A549 (cell line): ENCODE data around the gene ANO8. TPM values are rescaled to one million over a fixed set of nuclear protein-coding genes. Genes with fewer than 3 reads are reported as not detected.

ENCODE experiments used
- ATAC-seq, 2 experiments: fragments of 200-7000 bp in 1 of 2; fragments of >200 bp in 1 of 2; cut with Nextera tagmentation in 1 of 2; cut with Tn5 transposase in 1 of 2; 3 replicates each; pipeline versions ENCODE4 v1.8.0 to v1.9.1; 2018 to 2020; ENCODE audit warnings: mild to moderate bottlenecking in 1 of 2, moderate library complexity in 1 of 2
- CTCF ChIA-PET: fragments of 300-600 bp; sonication (Branson Sonifier 250); formaldehyde crosslinking; extraction: SDS; loops from one replicate; lab custom pipeline; 2021; ENCODE audit warnings: antibody characterized with exemption, inconsistent platforms; lab: Yijun Ruan, JAX
- POLR2A ChIA-PET: fragments of 350-600 bp; formaldehyde crosslinking; extraction: SDS; loops from one replicate; lab custom pipeline; 2021; ENCODE audit warnings: antibody characterized with exemption, inconsistent platforms; lab: Yijun Ruan, JAX
- DNase-seq, 2 experiments: peaks; one replicate each; pipeline versions ENCODE4 v3.0.0 to v3.0.0-alpha.2; 2011 to 2016; ENCODE audit warnings: low read depth in 1 of 2, low spot score in 1 of 2
- FAIRE-seq: peaks from 2 replicates; lab custom pipeline; 2011; peaks lifted over from hg19 to GRCh38; lab: Jason Lieb, UNC
- H3K27ac ChIP-seq, 2 experiments: fragments of >200 bp; sonication (Bioruptor Twin); formaldehyde crosslinking; 3 replicates each; pipeline ENCODE4 v1.5.1; 2016 to 2017
- H3K4me1 ChIP-seq: fragments of >200 bp; sonication (Bioruptor Twin); formaldehyde crosslinking; 3 replicates; pipeline ENCODE4 v1.6.1; 2016
- H3K4me2 ChIP-seq: fragments of >200 bp; sonication (Bioruptor Twin); formaldehyde crosslinking; 3 replicates; pipeline ENCODE4 v1.6.1; 2016
- H3K4me3 ChIP-seq: fragments of >200 bp; sonication (Bioruptor Twin); formaldehyde crosslinking; 3 replicates; pipeline ENCODE4 v1.5.1; 2016
- H3K9me3 ChIP-seq: fragments of >200 bp; sonication (Bioruptor Twin); formaldehyde crosslinking; 3 replicates; pipeline ENCODE4 v1.6.1; 2016
- ATOH8 ChIP-seq: fragments of 250-450 bp; sonication (Bioruptor Pico); IDR thresholded peaks from 2 replicates; pipeline ENCODE4 v1.5.0; 2020; ENCODE audit warnings: low read depth, mild to moderate bottlenecking, moderate library complexity
- BCL3 ChIP-seq: fragments of >200 bp; sonication (Bioruptor Twin); formaldehyde crosslinking; IDR thresholded peaks from 3 replicates; pipeline ENCODE4 v1.6.1; 2016
- CEBPB ChIP-seq, 2 experiments: fragments of >200 bp in 1 of 2; sonication (Bioruptor Twin) in 1 of 2; formaldehyde crosslinking in 1 of 2; IDR thresholded peaks; 2 replicates each; pipeline ENCODE4 v1.6.1; 2012 to 2016
- CHD4 ChIP-seq: fragments of 200-600 bp; sonication (generic); IDR thresholded peaks from 2 replicates; pipeline ENCODE4 v1.6.1; 2016; ENCODE audit warnings: antibody characterized with exemption, mild to moderate bottlenecking, borderline replicate concordance
- CTCF ChIP-seq: fragments of >200 bp; sonication (Bioruptor Twin); formaldehyde crosslinking; IDR thresholded peaks from 3 replicates; pipeline ENCODE4 v1.5.1; 2016
- E2F6 ChIP-seq: IDR thresholded peaks from 2 replicates; pipeline ENCODE4 v1.6.1; 2012; ENCODE audit warnings: low read depth, borderline replicate concordance
- ELK1 ChIP-seq: fragments of 150-350 bp; IDR thresholded peaks from 2 replicates; pipeline ENCODE4 v1.6.1; 2014; ENCODE audit warnings: low read depth, mild to moderate bottlenecking, low read length
- FOSL2 ChIP-seq, 2 experiments: fragments of 450-650 bp in 1 of 2; fragments of >200 bp in 1 of 2; sonication (Bioruptor Twin) in 1 of 2; formaldehyde crosslinking; IDR thresholded peaks; 2 replicates each; pipeline versions ENCODE4 v1.5.0 to v1.6.1; 2016 to 2020; ENCODE audit warnings: mild to moderate bottlenecking in 1 of 2, moderate library complexity in 1 of 2
- HMGXB4 ChIP-seq: fragments of 250-450 bp; sonication (Bioruptor Pico); IDR thresholded peaks from 2 replicates; pipeline ENCODE4 v1.5.0; 2021; ENCODE audit warnings: mild to moderate bottlenecking, moderate library complexity, borderline replicate concordance
- HOXB13 ChIP-seq: fragments of 250-450 bp; sonication (Bioruptor Pico); IDR thresholded peaks from 2 replicates; pipeline ENCODE4 v1.5.0; 2020; ENCODE audit warnings: low read depth, mild to moderate bottlenecking, moderate library complexity
- KDM1A ChIP-seq: fragments of 200-600 bp; sonication (generic); IDR thresholded peaks from 2 replicates; pipeline ENCODE4 v1.6.1; 2016; ENCODE audit warnings: low read depth, mild to moderate bottlenecking
- MAFK ChIP-seq: fragments of 450-650 bp; IDR thresholded peaks from 2 replicates; pipeline ENCODE4 v1.6.1; 2014; ENCODE audit not compliant: partially characterized antibody
- MAX ChIP-seq: IDR thresholded peaks from 2 replicates; pipeline ENCODE4 v1.6.1; 2012
- MYC ChIP-seq: IDR thresholded peaks from 2 replicates; pipeline ENCODE4 v1.6.1; 2012; ENCODE audit warnings: mild to moderate bottlenecking, inconsistent platforms, low read length, improper control_type of control experiment, borderline replicate concordance
- NR3C1 ChIP-seq: fragments of >200 bp; sonication (Bioruptor Twin); formaldehyde crosslinking; IDR thresholded peaks from 3 replicates; pipeline ENCODE4 v1.6.1; 2017
- REST ChIP-seq: fragments of 200-600 bp; sonication (generic); IDR thresholded peaks from 2 replicates; pipeline ENCODE4 v1.6.1; 2016; ENCODE audit warnings: antibody characterized with exemption, mild to moderate bottlenecking, moderate library complexity
- RFX5 ChIP-seq: fragments of 450-650 bp; IDR thresholded peaks from 2 replicates; pipeline ENCODE4 v1.7.1; 2014; ENCODE audit warnings: antibody characterized with exemption, mild to moderate bottlenecking, moderate library complexity
- SMC3 ChIP-seq: fragments of >200 bp; sonication (Bioruptor Twin); formaldehyde crosslinking; IDR thresholded peaks from 3 replicates; pipeline ENCODE4 v1.6.1; 2018; ENCODE audit warnings: inconsistent platforms
- ZFP36 ChIP-seq: fragments of 450-650 bp; IDR thresholded peaks from 2 replicates; pipeline ENCODE4 v1.6.1; 2014; ENCODE audit warnings: borderline replicate concordance; ENCODE audit not compliant: partially characterized antibody
- WGBS: methylation state at CpG from one replicate; pipeline ENCODE4 v1.1.6; 2017; ENCODE audit errors: missing lambda C conversion rate; 5-methylcytosine and 5-hydroxymethylcytosine counted together
- polyA plus RNA-seq, 4 experiments: library from polyadenylated mRNA; depleted of rRNA in 3 of 4; stranded (reverse); fragments of >200 nt; fragmentation: RNase III in 1 of 4; extraction: RNeasy Plus Mini Kit Qiagen cat#74134 plus additional on column Dnase treatment in 1 of 4; gene quantifications; 2 replicates in 3 of 4; 3 replicates in 1 of 4; pipeline ENCODE4 v1.2.3, GENCODE V29; 2011 to 2017

Gene ANO8
- polyA plus RNA-seq, 2 of the 4 experiments (the other 2 are of a cell fraction): 2.2 to 5.5 TPM

GRCh38 chr19:17348700-17349099 lies 14.0 kb upstream of the ANO8 start:
- ChIA-PET POLR2A (interaction anchor here (1.0 kb wide), 1 partner anchor 56 kb away, joined by 3 read pairs; no protein-coding TSS in a partner anchor), CTCF (interaction anchor here (0.9 to 10.8 kb wide), 4 partner anchors 14 to 99 kb away, joined by 3 to 111 read pairs (median 4); no protein-coding TSS in a partner anchor)
- peak overlapping the region; percentile 68 to 86 for H3K27ac ChIP-seq
- H3K4me1 ChIP-seq: peaks cover 7% of the 10 kb centered on the region
- TF ChIP-seq MAX (0 out of 2 replicates have a peak, but pooled peaks have one; percentile 20), FOSL2 (IDR thresholded peaks at IDR 0.05) (no peak), FOSL2 (CRISPR knock-in tag; IDR thresholded peaks at IDR 0.05) (peak; percentile 63), HMGXB4 (no peak)
- ATAC-seq: peak; percentile 54 to 63; a peak in 5 of 6 replicates
- H3K9me3 ChIP-seq: no peaks in the 10 kb centered on the region
- H3K4me2 ChIP-seq: peak overlapping the region; percentile 64
- 2% methylated on average over 7 of the region's 12 CpGs for WGBS
- FAIRE-seq: no peak
- DNase-seq: peak; percentile 43 to 62
- H3K4me3 ChIP-seq: no peak overlapping the region

- Histone ChIP-seq H3K27ac (peak overlapping the region; percentile 68 to 86; a peak in 5 of 6 replicates), H3K4me1 (peaks cover 7% of the 10 kb centered on the region), H3K4me3 (no peak overlapping the region), H3K4me2 (no peak overlapping the region; the same call in 2 of the 3 replicates), H3K9me3 (no peaks in the 10 kb centered on the region)
- ChIA-PET POLR2A (no interaction called here), CTCF (interaction anchor here (0.9 to 10.8 kb wide), 4 partner anchors 8 to 100 kb away, joined by 3 to 111 read pairs (median 4); no protein-coding TSS in a partner anchor)
- ATAC-seq (no peak), DNase-seq (no peak), FAIRE-seq (no peak)
- TF ChIP-seq KDM1A: 0 out of 2 replicates have a peak, but pooled peaks have one; percentile 42
- TF ChIP-seq ELK1: no peak
- TF ChIP-seq SMC3: no peak
- TF ChIP-seq MAFK: no peak
- TF ChIP-seq REST: no peak
- peak; percentile 74 for TF ChIP-seq ZFP36
- TF ChIP-seq RFX5: no peak
- 85% methylated on average over 2 of the region's 2 CpGs for WGBS
Observed at GRCh38 chr19:17347877-17348276, 13.2 kb upstream of the ANO8 start.

- Histone ChIP-seq H3K27ac (peak overlapping the region; percentile 17 to 48; a peak in 1 of 6 replicates), H3K4me2 (no peak overlapping the region), H3K4me3 (no peak overlapping the region), H3K9me3 (no peaks in the 10 kb centered on the region), H3K4me1 (peaks cover 7% of the 10 kb centered on the region)
- CTCF ChIA-PET: interaction anchor here (0.9 to 10.8 kb wide), 6 partner anchors 9 to 119 kb away, joined by 3 to 111 read pairs (median 4); no protein-coding TSS in a partner anchor
- ATAC-seq (no peak), DNase-seq (no peak), FAIRE-seq (no peak)
- POLR2A ChIA-PET: no interaction called here
- 47% methylated on average over 6 of the region's 6 CpGs for WGBS
- TF ChIP-seq CTCF: no peak
- no peak for TF ChIP-seq RFX5
- TF ChIP-seq CHD4: no peak
- no peak for TF ChIP-seq HOXB13
- no peak for TF ChIP-seq BCL3
- no peak for TF ChIP-seq NR3C1
- no peak for TF ChIP-seq CEBPB (IDR thresholded peaks at IDR 0.05)
- TF ChIP-seq MYC: no peak
- TF ChIP-seq E2F6: no peak
- TF ChIP-seq ATOH8: no peak
- no peak for TF ChIP-seq MAX
Observed at GRCh38 chr19:17347361-17347760, 12.7 kb upstream of the ANO8 start.
